HT-29 (cell line): ENCODE results near the gene RIBC1. TPM values are rescaled to one million over a fixed set of nuclear protein-coding genes. Genes with fewer than 3 reads are reported as not detected.

Source experiments
- small RNA-seq: library from RNA; depleted of rRNA; stranded (forward); fragments of <200 nt; gene quantifications from one replicate; pipeline ENCODE3, GENCODE V24; 2014
- total RNA-seq: library from RNA; depleted of rRNA; stranded (reverse); fragments of >200 nt; shearing (Covaris generic); gene quantifications from 2 replicates; pipeline ENCODE4 v1.2.3, GENCODE V29; 2014; rRNA removed

RIBC1 gene
- total RNA-seq, 1 experiment from 2014 or later: 3.4 TPM

Small RNA genes lying within 50 kb of the gene (small RNA-seq; reads per million reads assigned to genes)
- gene MIR6857 (not detected), gene VTRNA3-1P (not detected)

Other genes starting within 250 kb of the RIBC1 start
- 126 and 128 TPM in 2 replicates for gene KDM5C, start 197.7 kb upstream of the RIBC1 start, total RNA-seq
- gene IQSEC2, start 141.3 kb upstream of the RIBC1 start, total RNA-seq: 11.7 and 13.5 TPM in 2 replicates
- 55.4 and 56.4 TPM in 2 replicates for gene SMC1A, start 219 bp upstream of the RIBC1 start, total RNA-seq
- 182 and 190 TPM in 2 replicates for gene HSD17B10, start 11.5 kb downstream of the RIBC1 start, total RNA-seq